Neural crest cell (in vitro differentiated cells): ENCODE results near the gene FAT1. TPM values are rescaled to one million over a fixed set of nuclear protein-coding genes. Genes with fewer than 3 reads are reported as not detected.
"Not testable (repeated sequence)": the region's sequence is repeated elsewhere in the genome, so short reads cannot be mapped to it uniquely, and the experiment has no call there.

Experiments
- DNase-seq: peaks from one replicate; pipeline ENCODE4 v3.0.0; 2021; ENCODE audit warnings: low read depth, mixed read lengths, low spot score
- H3K27ac Mint-ChIP-seq: one replicate; pipeline ENCODE4 v1.8.0; 2021; ENCODE audit warnings: mild to moderate bottlenecking, mixed read lengths; ENCODE audit not compliant: unreplicated experiment
- H3K27me3 Mint-ChIP-seq: 2 replicates; pipeline ENCODE4 v1.8.0; 2021; ENCODE audit warnings: low read depth, mild to moderate bottlenecking, mixed read lengths
- H3K36me3 Mint-ChIP-seq: 2 replicates; pipeline ENCODE4 v1.8.0; 2021; ENCODE audit warnings: low read depth, mild to moderate bottlenecking, mixed read lengths
- H3K4me1 Mint-ChIP-seq: 2 replicates; pipeline ENCODE4 v1.8.0; 2021; ENCODE audit warnings: mixed read lengths
- H3K4me3 Mint-ChIP-seq: one replicate; pipeline ENCODE4 v1.8.0; 2021; ENCODE audit warnings: mild to moderate bottlenecking, mixed read lengths
- H3K9me3 Mint-ChIP-seq: 2 replicates; pipeline ENCODE4 v1.8.0; 2021; ENCODE audit warnings: mixed read lengths
- total RNA-seq: library from RNA; stranded (reverse); gene quantifications from 2 replicates; pipeline ENCODE4 v1.2.1, GENCODE V29; 2021
- TF ChIP-seq, protein P1 (sequence below): fragments of 200-600 bp; sonication (generic); conservative IDR thresholded peaks from 2 replicates; pipeline ENCODE4 v1.5.0; 2021; ENCODE audit warnings: antibody characterized with exemption, mild to moderate bottlenecking

FAT1 gene
- total RNA-seq, 1 donor from 2014 or later, result 130 TPM

DNA sequence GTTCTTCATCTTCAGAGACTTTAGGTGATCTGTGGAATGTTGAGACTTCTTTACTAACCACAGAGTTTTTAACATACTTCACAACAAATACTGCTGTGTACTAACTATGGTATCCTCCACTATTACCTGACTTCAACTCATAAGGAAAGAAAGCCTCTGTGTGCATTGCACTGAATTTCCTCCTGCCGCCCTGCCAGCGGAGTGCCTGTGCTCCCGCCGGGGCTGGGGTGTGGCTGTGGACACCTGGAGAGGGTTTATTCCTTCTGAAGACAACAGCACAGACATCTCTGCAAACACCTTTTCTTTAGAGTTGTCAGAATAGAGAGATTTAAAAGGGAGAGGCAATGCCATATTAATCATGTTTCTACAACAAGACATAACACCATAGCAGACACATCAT lies 63.3 kb downstream of the FAT1 start:
- Mint-ChIP-seq H3K9me3 (no peaks in the 10 kb centered on the region), H3K36me3 (peaks cover 6% of the 10 kb centered on the region), H3K27me3 (no peaks in the 10 kb centered on the region), H3K27ac (no peak overlapping the region), H3K4me3 (no peak overlapping the region), H3K4me1 (peaks cover 28% of the 10 kb centered on the region)
- DNase-seq, result no peak
- TF ChIP-seq, protein P1, sequence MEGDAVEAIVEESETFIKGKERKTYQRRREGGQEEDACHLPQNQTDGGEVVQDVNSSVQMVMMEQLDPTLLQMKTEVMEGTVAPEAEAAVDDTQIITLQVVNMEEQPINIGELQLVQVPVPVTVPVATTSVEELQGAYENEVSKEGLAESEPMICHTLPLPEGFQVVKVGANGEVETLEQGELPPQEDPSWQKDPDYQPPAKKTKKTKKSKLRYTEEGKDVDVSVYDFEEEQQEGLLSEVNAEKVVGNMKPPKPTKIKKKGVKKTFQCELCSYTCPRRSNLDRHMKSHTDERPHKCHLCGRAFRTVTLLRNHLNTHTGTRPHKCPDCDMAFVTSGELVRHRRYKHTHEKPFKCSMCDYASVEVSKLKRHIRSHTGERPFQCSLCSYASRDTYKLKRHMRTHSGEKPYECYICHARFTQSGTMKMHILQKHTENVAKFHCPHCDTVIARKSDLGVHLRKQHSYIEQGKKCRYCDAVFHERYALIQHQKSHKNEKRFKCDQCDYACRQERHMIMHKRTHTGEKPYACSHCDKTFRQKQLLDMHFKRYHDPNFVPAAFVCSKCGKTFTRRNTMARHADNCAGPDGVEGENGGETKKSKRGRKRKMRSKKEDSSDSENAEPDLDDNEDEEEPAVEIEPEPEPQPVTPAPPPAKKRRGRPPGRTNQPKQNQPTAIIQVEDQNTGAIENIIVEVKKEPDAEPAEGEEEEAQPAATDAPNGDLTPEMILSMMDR, result no peak

DNA sequence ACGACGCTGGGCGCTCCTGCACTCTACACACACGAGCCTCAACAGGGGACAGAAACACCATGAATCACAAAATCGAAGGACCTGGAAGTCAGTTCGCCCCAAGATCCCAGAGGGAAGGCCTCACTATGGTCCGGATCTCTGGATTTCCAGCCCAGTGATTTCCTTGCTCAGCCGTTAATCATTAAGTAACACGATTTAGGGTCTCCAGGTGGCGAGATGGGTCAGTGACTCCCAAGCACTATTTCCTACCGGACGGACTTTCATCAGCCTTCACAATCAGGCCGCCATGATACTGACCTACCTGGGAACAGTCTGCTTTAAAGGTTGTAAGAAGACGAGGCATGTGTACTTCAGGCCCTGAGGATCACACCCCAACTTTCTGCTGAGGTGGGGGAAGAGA lies 63.7 kb downstream of the FAT1 start:
- no peak for DNase-seq
- Mint-ChIP-seq H3K4me3 (no peak overlapping the region), H3K4me1 (peaks cover 28% of the 10 kb centered on the region), H3K27me3 (no peaks in the 10 kb centered on the region), H3K9me3 (no peaks in the 10 kb centered on the region), H3K27ac (no peak overlapping the region), H3K36me3 (peaks cover 6% of the 10 kb centered on the region)
- TF ChIP-seq, protein P1, result no peak

DNA sequence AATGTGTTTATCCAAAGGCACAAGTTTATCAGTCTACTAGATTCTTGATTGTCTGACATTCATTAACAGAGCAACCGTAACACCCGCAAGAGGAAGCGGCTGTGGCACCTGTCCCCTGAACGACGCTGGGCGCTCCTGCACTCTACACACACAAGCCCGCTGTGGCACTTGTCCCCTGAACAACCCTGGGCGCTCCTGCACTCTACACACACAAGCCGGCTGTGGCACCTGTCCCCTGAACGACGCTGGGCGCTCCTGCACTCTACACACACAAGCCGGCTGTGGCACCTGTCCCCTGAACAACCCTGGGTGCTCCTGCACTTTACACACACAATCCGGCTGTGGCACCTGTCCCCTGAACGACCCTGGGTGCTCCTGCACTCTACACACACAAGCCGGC lies 64.2 kb downstream of the FAT1 start:
- H3K27me3 Mint-ChIP-seq, DNase-seq, H3K27ac Mint-ChIP-seq, H3K4me3 Mint-ChIP-seq, H3K9me3 Mint-ChIP-seq, H3K36me3 Mint-ChIP-seq: not testable (repeated sequence)
- peaks cover 28% of the 10 kb centered on the region for H3K4me1 Mint-ChIP-seq

DNA sequence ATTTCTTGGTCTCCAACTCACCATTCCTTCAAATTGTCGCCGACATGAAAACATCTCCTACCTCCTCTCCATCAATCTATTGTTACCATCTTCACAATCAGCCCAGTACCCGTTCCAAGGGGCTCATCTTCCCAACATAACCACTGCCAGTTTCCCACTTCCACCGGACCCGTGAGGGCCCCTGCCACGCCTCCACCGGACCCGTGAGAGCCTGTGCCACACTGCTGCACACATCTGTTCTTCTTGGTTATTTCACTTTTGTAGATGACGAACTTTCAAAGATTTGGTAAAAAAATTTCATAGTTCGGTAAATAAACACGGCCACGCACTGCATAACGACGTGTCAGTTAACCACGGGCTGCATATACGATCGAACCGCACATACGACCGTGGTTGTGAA lies 65.0 kb downstream of the FAT1 start:
- no peak for DNase-seq
- peaks cover 36% of the 10 kb centered on the region for H3K4me1 Mint-ChIP-seq
- H3K4me3 Mint-ChIP-seq, result no peak overlapping the region
- TF ChIP-seq, protein P1, result no peak
- peaks cover 3% of the 10 kb centered on the region for H3K36me3 Mint-ChIP-seq
- no peaks in the 10 kb centered on the region for H3K27me3 Mint-ChIP-seq
- H3K9me3 Mint-ChIP-seq, result no peaks in the 10 kb centered on the region
- peak overlapping the region; percentile 70 for H3K27ac Mint-ChIP-seq

DNA sequence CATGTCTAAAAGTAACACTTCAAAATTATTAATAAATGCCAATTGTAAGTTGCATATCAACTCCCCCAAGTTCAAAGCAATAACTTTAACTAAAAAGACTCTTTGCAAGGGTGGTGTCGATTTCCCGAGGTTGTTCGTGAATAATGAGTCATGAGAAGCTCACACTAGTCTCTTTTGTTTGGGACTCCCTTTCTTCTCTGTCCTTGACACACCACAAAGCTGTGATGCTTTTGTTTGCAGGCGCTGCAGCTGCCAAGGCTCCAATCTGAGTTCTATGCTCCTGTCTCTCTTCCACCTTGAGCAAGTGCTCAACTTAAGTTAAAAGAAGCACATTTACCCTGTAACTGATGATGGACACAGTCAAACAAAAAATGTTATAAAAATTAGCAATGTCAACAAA lies 65.9 kb downstream of the FAT1 start:
- Mint-ChIP-seq H3K9me3 (no peaks in the 10 kb centered on the region), H3K4me3 (peak overlapping the region; percentile 36), H3K27me3 (no peaks in the 10 kb centered on the region), H3K4me1 (peaks cover 36% of the 10 kb centered on the region), H3K27ac (peak overlapping the region; percentile 52), H3K36me3 (peaks cover 3% of the 10 kb centered on the region)
- TF ChIP-seq, protein P1, result no peak
- DNase-seq, result no peak

DNA sequence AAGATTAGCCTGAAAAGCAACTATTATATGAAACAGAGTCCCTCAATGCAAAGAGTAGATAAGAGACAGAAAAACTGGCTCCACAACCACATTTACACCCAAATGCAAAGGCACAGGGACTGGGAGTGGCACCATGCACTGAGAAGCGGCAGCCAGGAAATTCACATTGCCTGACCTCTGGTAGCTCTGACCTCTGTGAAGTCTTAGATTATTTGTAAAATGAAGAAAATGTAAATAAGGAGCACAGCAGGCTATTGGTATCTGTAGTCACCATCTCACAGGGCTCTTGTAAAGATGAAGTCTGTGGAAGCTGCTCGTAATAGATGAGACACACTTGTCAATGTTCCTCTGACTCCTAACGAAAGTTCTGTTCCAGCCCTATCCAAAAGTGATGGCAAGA lies 69.7 kb downstream of the FAT1 start:
- no peak for DNase-seq
- Mint-ChIP-seq H3K9me3 (no peaks in the 10 kb centered on the region), H3K4me1 (peaks cover 50% of the 10 kb centered on the region), H3K27me3 (no peaks in the 10 kb centered on the region), H3K4me3 (no peak overlapping the region), H3K27ac (no peak overlapping the region), H3K36me3 (peaks cover 10% of the 10 kb centered on the region)
- TF ChIP-seq, protein P1, result no peak
